GM18870 (cell line): Measurements from ENCODE around the gene PRG3.
A peak's percentile ranks its signal among the peaks of the same experiment; 100 is the strongest.

Experiments used
- ATAC-seq: cut with Tn5 transposase; IDR thresholded peaks from one replicate; pipeline ENCODE4 v1.9.1; 2021; ENCODE audit warnings: moderate library complexity; ENCODE audit not compliant: unreplicated experiment

The PRG3 gene

GRCh38 chr11:57380975-57381374, at the start of gene PRG3:
TSS of gene PRG3 (minus strand) at chr11:57381150. CDS start at chr11:57380708, 442 bp downstream.
- ATAC-seq = no peak

- no peak for ATAC-seq
Measured at GRCh38 chr11:57429946-57430345, 49.0 kb upstream of the PRG3 start.

- ATAC-seq = no peak
Measured at GRCh38 chr11:57428643-57429042, 47.7 kb upstream of the PRG3 start.

GRCh38 chr11:57427727-57428082, 46.8 kb upstream of the PRG3 start:
- no peak for ATAC-seq

GRCh38 chr11:57426929-57427726, 46.2 kb upstream of the PRG3 start, which contains the start of gene SLC43A3:
TSS of gene SLC43A3 (minus strand) at chr11:57427121. CDS start at chr11:57426172, 949 bp downstream.
- ATAC-seq = peak; percentile 35

- no peak for ATAC-seq
Measured at GRCh38 chr11:57426439-57426928, 45.5 kb upstream of the PRG3 start.

GRCh38 chr11:57425565-57426438, 44.9 kb upstream of the PRG3 start:
- no peak for ATAC-seq

- ATAC-seq = peak; percentile 94
Measured at GRCh38 chr11:57424792-57425564, 44.0 kb upstream of the PRG3 start.

GRCh38 chr11:57424137-57424791, 43.3 kb upstream of the PRG3 start:
- ATAC-seq = no peak

GRCh38 chr11:57422669-57423068, 41.7 kb upstream of the PRG3 start:
- no peak for ATAC-seq

GRCh38 chr11:57421805-57422204, 40.9 kb upstream of the PRG3 start:
- ATAC-seq = no peak

GRCh38 chr11:57421066-57421465, 40.1 kb upstream of the PRG3 start:
- no peak for ATAC-seq

GRCh38 chr11:57419146-57419545, 38.2 kb upstream of the PRG3 start:
- no peak for ATAC-seq

GRCh38 chr11:57418131-57418530, 37.2 kb upstream of the PRG3 start:
- no peak for ATAC-seq

- no peak for ATAC-seq
Measured at GRCh38 chr11:57417056-57417455, 36.1 kb upstream of the PRG3 start.

- ATAC-seq = no peak
Measured at GRCh38 chr11:57416436-57416835, 35.5 kb upstream of the PRG3 start.

- ATAC-seq = no peak
Measured at GRCh38 chr11:57414612-57415212, 33.8 kb upstream of the PRG3 start.

GRCh38 chr11:57413681-57414080, 32.7 kb upstream of the PRG3 start:
- no peak for ATAC-seq

GRCh38 chr11:57410287-57410686, 29.3 kb upstream of the PRG3 start:
- ATAC-seq = no peak
